ENCODE data around the gene ADCY9. TPM values are rescaled to one million over a fixed set of nuclear protein-coding genes. Genes with fewer than 3 reads are reported as not detected.

The ADCY9 gene
- total RNA-seq, 4 donors from 2014 or later, result 13.1 to 25.1 (median 18.5) TPM

DNA sequence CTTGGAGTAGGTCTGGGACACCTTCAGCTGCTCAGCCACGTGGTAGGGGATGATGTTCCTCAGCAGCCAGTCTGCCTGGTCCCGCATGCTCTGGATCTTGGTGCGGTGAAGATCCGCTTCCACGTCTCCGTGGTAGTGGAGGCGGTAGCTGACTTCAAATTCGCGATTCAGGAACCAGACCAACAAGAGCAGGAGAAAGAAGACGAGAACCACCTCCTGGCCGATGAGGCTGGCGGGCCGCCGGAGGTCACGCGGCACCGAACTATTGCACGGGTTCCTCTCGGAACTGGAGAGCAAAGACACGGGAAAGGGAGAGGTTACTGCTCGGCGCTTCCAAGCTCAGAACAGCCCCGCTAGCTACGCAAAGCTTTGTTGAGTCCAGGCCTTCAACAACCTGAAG, 149.6 kb downstream of the ADCY9 start:
- 95 to 97% methylated on average over 24 of the region's 24 CpGs for WGBS, 2 donors

GRCh38 chr16:3965781-3966582, 150.3 kb downstream of the ADCY9 start:
- no peak for DNase-seq (ENCODE audit: low spot score in 2 of 2)
- WGBS, 2 donors, result 96% methylated on average over 50 of the region's 50 CpGs
- intact Hi-C loops (cut with DNase I; ENCODE audit: low total_unique reads), result no loop called here
- no peak overlapping the region for H3K4me3 ChIP-seq (ENCODE audit: low read depth, poor library complexity, severe bottlenecking)
- no peak for TF ChIP-seq POLR2A (IDR thresholded peaks at IDR 0.05)

More for the DNA sequence above, 149.6 kb downstream of the ADCY9 start:
- TF ChIP-seq, protein P1, sequence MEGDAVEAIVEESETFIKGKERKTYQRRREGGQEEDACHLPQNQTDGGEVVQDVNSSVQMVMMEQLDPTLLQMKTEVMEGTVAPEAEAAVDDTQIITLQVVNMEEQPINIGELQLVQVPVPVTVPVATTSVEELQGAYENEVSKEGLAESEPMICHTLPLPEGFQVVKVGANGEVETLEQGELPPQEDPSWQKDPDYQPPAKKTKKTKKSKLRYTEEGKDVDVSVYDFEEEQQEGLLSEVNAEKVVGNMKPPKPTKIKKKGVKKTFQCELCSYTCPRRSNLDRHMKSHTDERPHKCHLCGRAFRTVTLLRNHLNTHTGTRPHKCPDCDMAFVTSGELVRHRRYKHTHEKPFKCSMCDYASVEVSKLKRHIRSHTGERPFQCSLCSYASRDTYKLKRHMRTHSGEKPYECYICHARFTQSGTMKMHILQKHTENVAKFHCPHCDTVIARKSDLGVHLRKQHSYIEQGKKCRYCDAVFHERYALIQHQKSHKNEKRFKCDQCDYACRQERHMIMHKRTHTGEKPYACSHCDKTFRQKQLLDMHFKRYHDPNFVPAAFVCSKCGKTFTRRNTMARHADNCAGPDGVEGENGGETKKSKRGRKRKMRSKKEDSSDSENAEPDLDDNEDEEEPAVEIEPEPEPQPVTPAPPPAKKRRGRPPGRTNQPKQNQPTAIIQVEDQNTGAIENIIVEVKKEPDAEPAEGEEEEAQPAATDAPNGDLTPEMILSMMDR (IDR thresholded peaks at IDR 0.05), result no peak
- TF ChIP-seq POLR2A (IDR thresholded peaks at IDR 0.05), result no peak
- H3K4me3 ChIP-seq (ENCODE audit: low read depth, poor library complexity, severe bottlenecking), result no peak overlapping the region
- no peak for DNase-seq (ENCODE audit: low spot score in 2 of 2)
- intact Hi-C loops (cut with DNase I; ENCODE audit: low total_unique reads), result no loop called here

GRCh38 chr16:3965306-3965705, 150.9 kb downstream of the ADCY9 start:
- no peak overlapping the region for H3K4me3 ChIP-seq (ENCODE audit: low read depth, poor library complexity, severe bottlenecking)
- WGBS, 2 donors, result 80 to 85% methylated on average over 15 of the region's 15 CpGs
- intact Hi-C loops (cut with DNase I; ENCODE audit: low total_unique reads), result no loop called here
- no peak for DNase-seq (ENCODE audit: low spot score in 2 of 2)
- TF ChIP-seq, protein P1 (IDR thresholded peaks at IDR 0.05), result no peak
- TF ChIP-seq POLR2A (IDR thresholded peaks at IDR 0.05), result no peak

DNA sequence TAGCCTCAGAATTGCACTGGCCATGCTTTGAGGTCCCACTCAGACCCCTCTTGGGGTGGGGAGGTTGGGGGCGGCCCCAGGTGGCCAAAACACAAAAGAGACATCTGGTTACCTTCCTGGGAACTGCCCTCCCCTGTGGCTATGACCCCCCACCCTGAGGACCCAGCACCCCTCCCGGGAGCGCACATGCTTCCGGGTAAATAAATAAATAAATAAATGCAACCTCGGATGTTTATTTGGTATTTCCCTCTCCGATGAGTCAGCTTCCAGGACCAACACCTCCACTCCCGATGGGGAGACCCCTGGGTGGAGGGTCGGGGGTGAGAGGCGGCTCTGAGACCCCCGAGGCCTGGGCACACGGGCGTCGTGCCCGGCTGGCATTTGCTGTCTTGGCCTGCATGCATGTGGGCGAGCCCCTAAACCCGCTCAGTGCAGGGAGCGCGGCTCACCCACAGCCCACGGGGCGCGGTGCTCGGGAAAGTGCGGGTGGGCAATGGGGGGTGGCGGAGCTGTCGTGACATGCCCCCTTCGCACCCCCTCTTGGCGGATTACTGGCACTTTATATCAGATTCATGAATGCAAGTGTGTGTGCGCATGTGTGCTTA, 151.5 kb downstream of the ADCY9 start:
- 90 to 93% methylated on average over 28 of the region's 28 CpGs for WGBS, 2 donors
- intact Hi-C loops (cut with DNase I; ENCODE audit: low total_unique reads), result no loop called here
- DNase-seq (ENCODE audit: low spot score in 2 of 2), result no peak
- TF ChIP-seq, protein P1 (IDR thresholded peaks at IDR 0.05), result no peak
- no peak for TF ChIP-seq POLR2A (IDR thresholded peaks at IDR 0.05)
- no peak overlapping the region for H3K4me3 ChIP-seq (ENCODE audit: low read depth, poor library complexity, severe bottlenecking)

GRCh38 chr16:3963886-3964685, 152.2 kb downstream of the ADCY9 start:
- WGBS, 2 donors, result 90 to 91% methylated on average over 29 of the region's 29 CpGs
- intact Hi-C loops (cut with DNase I; ENCODE audit: low total_unique reads), result no loop called here
- no peak for DNase-seq (ENCODE audit: low spot score in 2 of 2)
- H3K4me3 ChIP-seq (ENCODE audit: low read depth, poor library complexity, severe bottlenecking), result no peak overlapping the region
- no peak for TF ChIP-seq POLR2A (IDR thresholded peaks at IDR 0.05)
- TF ChIP-seq, protein P1 (IDR thresholded peaks at IDR 0.05), result no peak

DNA sequence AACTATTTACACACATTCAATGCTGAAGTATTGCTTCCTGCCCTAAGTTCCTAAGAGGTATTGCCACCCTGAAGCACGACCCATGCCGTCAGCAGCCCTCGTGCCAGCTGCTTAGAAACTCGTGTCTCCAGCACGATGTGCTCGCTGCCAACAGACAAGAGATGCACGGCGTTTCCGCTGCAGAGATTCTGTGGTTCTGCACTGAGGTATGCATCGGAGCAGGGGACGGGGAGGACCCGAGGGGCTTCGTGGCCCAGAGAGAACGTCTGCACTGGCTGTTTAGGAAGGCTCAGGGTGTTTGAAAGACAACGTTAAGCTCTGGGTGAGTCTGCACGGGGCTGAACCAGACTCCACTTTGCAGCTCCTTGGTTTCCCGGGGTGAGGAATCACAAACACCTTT, 153.0 kb downstream of the ADCY9 start:
- intact Hi-C loops (cut with DNase I; ENCODE audit: low total_unique reads), result no loop called here

More for the DNA sequence above, 153.0 kb downstream of the ADCY9 start:
- DNase-seq (ENCODE audit: low spot score in 2 of 2), result no peak
- TF ChIP-seq, protein P1 (IDR thresholded peaks at IDR 0.05), result no peak
- no peak for TF ChIP-seq POLR2A (IDR thresholded peaks at IDR 0.05)
- H3K4me3 ChIP-seq (ENCODE audit: low read depth, poor library complexity, severe bottlenecking), result no peak overlapping the region
- WGBS, 2 donors, result 13 to 32% methylated on average over 17 of the region's 17 CpGs

Data from lower leg skin (tissue), 4 donors.